HUES6 (cell line): ENCODE measurements around the gene BCL11A.

Experiments used
- H3K27ac ChIP-seq: 2 replicates; pipeline ENCODE4 v1.7.0; 2013; ENCODE audit warnings: low read depth, mild to moderate bottlenecking, low read length, inconsistent platforms
- H3K27me3 ChIP-seq: 2 replicates; pipeline ENCODE4 v1.6.1; 2013; ENCODE audit warnings: low read length; ENCODE audit not compliant: control insufficient read depth, insufficient read depth
- H3K36me3 ChIP-seq: 2 replicates; pipeline ENCODE4 v1.6.1; 2013; ENCODE audit warnings: low read length; ENCODE audit not compliant: control insufficient read depth, insufficient read depth
- H3K4me1 ChIP-seq: 2 replicates; pipeline ENCODE4 v1.6.1; 2013; ENCODE audit warnings: low read length; ENCODE audit not compliant: control insufficient read depth, insufficient read depth
- H3K4me3 ChIP-seq: 2 replicates; pipeline ENCODE4 v1.5.1; 2013; ENCODE audit warnings: low read depth, low read length
- H3K9ac ChIP-seq: one replicate; pipeline ENCODE4 v1.6.1; 2013; ENCODE audit warnings: mild to moderate bottlenecking, low read length
- H3K9me3 ChIP-seq: 2 replicates; pipeline ENCODE4 v1.6.1; 2013; ENCODE audit warnings: low read depth, low read length; ENCODE audit not compliant: control insufficient read depth, insufficient read depth

BCL11A gene

GRCh38 chr2:60484133-60484645 is 69.3 kb downstream of the BCL11A start:
- Histone ChIP-seq H3K4me1 (peaks cover 52% of the 10 kb centered on the region), H3K36me3 (no peaks in the 10 kb centered on the region; the same call in 1 of the 2 replicates), H3K9me3 (no peaks in the 10 kb centered on the region), H3K27ac (peak overlapping the region; percentile 54; the same call in 1 of the 2 replicates), H3K27me3 (peaks cover under 1% of the 10 kb centered on the region; the same call in 1 of the 2 replicates), H3K4me3 (no peak overlapping the region), H3K9ac (no peak overlapping the region)

GRCh38 chr2:60483401-60483800 is 70.1 kb downstream of the BCL11A start:
- Histone ChIP-seq H3K4me3 (no peak overlapping the region), H3K4me1 (peaks cover 60% of the 10 kb centered on the region), H3K27ac (no peak overlapping the region), H3K9ac (no peak overlapping the region), H3K36me3 (no peaks in the 10 kb centered on the region; the same call in 1 of the 2 replicates), H3K27me3 (peaks cover 4% of the 10 kb centered on the region), H3K9me3 (no peaks in the 10 kb centered on the region)

- Histone ChIP-seq H3K4me3 (no peak overlapping the region), H3K36me3 (no peaks in the 10 kb centered on the region; the same call in 1 of the 2 replicates), H3K4me1 (peaks cover 70% of the 10 kb centered on the region), H3K27me3 (peaks cover 15% of the 10 kb centered on the region), H3K9ac (no peak overlapping the region), H3K27ac (no peak overlapping the region), H3K9me3 (no peaks in the 10 kb centered on the region)
These were observed 71.2 kb downstream of the BCL11A start for GRCh38 chr2:60482222-60482621.

GRCh38 chr2:60481257-60481656 is 72.2 kb downstream of the BCL11A start:
- H3K4me3 ChIP-seq = no peak overlapping the region
- no peak overlapping the region for H3K9ac ChIP-seq
- H3K36me3 ChIP-seq = no peaks in the 10 kb centered on the region; the same call in 1 of the 2 replicates
- H3K4me1 ChIP-seq = peaks cover 77% of the 10 kb centered on the region
- H3K27me3 ChIP-seq = peaks cover 20% of the 10 kb centered on the region
- no peaks in the 10 kb centered on the region for H3K9me3 ChIP-seq
- no peak overlapping the region for H3K27ac ChIP-seq

- Histone ChIP-seq H3K4me3 (no peak overlapping the region), H3K27ac (no peak overlapping the region), H3K9ac (no peak overlapping the region), H3K9me3 (no peaks in the 10 kb centered on the region), H3K36me3 (no peaks in the 10 kb centered on the region; the same call in 1 of the 2 replicates), H3K27me3 (peaks cover 27% of the 10 kb centered on the region), H3K4me1 (peaks cover 82% of the 10 kb centered on the region)
These were observed 73.2 kb downstream of the BCL11A start for GRCh38 chr2:60480089-60480773.

- Histone ChIP-seq H3K4me3 (no peak overlapping the region), H3K36me3 (no peaks in the 10 kb centered on the region; the same call in 1 of the 2 replicates), H3K27ac (no peak overlapping the region), H3K9me3 (no peaks in the 10 kb centered on the region), H3K9ac (no peak overlapping the region), H3K4me1 (peaks cover 82% of the 10 kb centered on the region), H3K27me3 (peaks cover 27% of the 10 kb centered on the region)
These were observed 74.0 kb downstream of the BCL11A start for GRCh38 chr2:60479226-60480088.

GRCh38 chr2:60478660-60479059 is 74.8 kb downstream of the BCL11A start:
- Histone ChIP-seq H3K36me3 (no peaks in the 10 kb centered on the region; the same call in 1 of the 2 replicates), H3K27me3 (peaks cover 27% of the 10 kb centered on the region), H3K9ac (no peak overlapping the region), H3K27ac (no peak overlapping the region), H3K4me3 (no peak overlapping the region), H3K4me1 (peaks cover 79% of the 10 kb centered on the region), H3K9me3 (no peaks in the 10 kb centered on the region)

GRCh38 chr2:60476206-60476954 is 77.1 kb downstream of the BCL11A start:
- Histone ChIP-seq H3K9me3 (no peaks in the 10 kb centered on the region), H3K9ac (no peak overlapping the region), H3K27ac (no peak overlapping the region), H3K4me3 (peak overlapping the region; percentile 28), H3K27me3 (peaks cover 27% of the 10 kb centered on the region), H3K4me1 (peaks cover 90% of the 10 kb centered on the region), H3K36me3 (no peaks in the 10 kb centered on the region)

GRCh38 chr2:60475123-60475830 is 78.2 kb downstream of the BCL11A start:
- H3K4me3 ChIP-seq = peak overlapping the region; percentile 19; the same call in 1 of the 2 replicates
- no peak overlapping the region for H3K9ac ChIP-seq
- no peaks in the 10 kb centered on the region for H3K9me3 ChIP-seq
- peaks cover 27% of the 10 kb centered on the region for H3K27me3 ChIP-seq
- H3K4me1 ChIP-seq = peaks cover 90% of the 10 kb centered on the region
- H3K27ac ChIP-seq = no peak overlapping the region
- H3K36me3 ChIP-seq = no peaks in the 10 kb centered on the region

GRCh38 chr2:60474301-60474700 is 79.2 kb downstream of the BCL11A start:
- Histone ChIP-seq H3K9ac (no peak overlapping the region), H3K36me3 (no peaks in the 10 kb centered on the region), H3K27me3 (peaks cover 27% of the 10 kb centered on the region), H3K27ac (no peak overlapping the region; the same call in 1 of the 2 replicates), H3K9me3 (no peaks in the 10 kb centered on the region), H3K4me1 (peaks cover 89% of the 10 kb centered on the region), H3K4me3 (peak overlapping the region; percentile 19; the same call in 1 of the 2 replicates)
